SK-N-MC (cell line): ENCODE results near the gene YRDC.

ENCODE experiments used
- EZH2 ChIP-seq: fragments of 200-600 bp; sonication (generic); IDR thresholded peaks from one replicate; pipeline ENCODE4 v1.6.1; 2017; ENCODE audit warnings: antibody characterized with exemption
- FOXP2 ChIP-seq: optimal IDR thresholded peaks from 2 replicates; pipeline ENCODE3; 2011; ENCODE audit warnings: mild to moderate bottlenecking, moderate library complexity; ENCODE audit not compliant: insufficient read depth; ENCODE audit errors: extremely low read length, control extremely low read depth
- POLR2AphosphoS5 ChIP-seq: IDR thresholded peaks from 2 replicates; pipeline ENCODE4 v1.6.1; 2012; ENCODE audit warnings: mild to moderate bottlenecking, low read depth, low read length, borderline replicate concordance

GRCh38 chr1:37778654-37779053 is 29.4 kb downstream of the YRDC start:
- TF ChIP-seq POLR2AphosphoS5 (no peak), EZH2 (no peak), FOXP2 (no peak)
